Measurements from ENCODE around the gene KLF8.

Gene KLF8

DNA sequence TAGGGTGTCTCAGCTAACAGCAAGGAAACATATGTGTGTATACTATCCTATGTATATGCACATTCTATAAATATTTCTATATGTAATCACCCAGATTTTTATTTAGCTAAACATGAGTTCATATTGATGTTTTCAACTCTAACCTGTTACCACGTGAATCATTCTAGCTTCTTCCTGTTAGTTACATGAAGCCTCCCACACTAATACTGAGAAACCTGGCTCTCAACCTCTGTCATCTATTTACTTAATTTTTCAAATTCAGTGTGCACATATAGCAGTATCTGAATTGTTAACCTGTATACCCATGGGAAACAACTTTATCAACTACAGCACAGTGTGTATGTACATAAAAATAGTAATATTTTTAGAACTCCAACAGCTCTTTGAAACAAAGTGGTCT is 57.3 kb downstream of the KLF8 start:
- no peak for DNase-seq (ENCODE audit: low read depth)
- H3K4me3 ChIP-seq (ENCODE audit: low read depth, low read length) = no peak overlapping the region

- no peak overlapping the region for H3K4me3 ChIP-seq (ENCODE audit: low read depth, low read length)
- DNase-seq (ENCODE audit: low read depth) = no peak
These were observed 76.6 kb downstream of the KLF8 start for GRCh38 chrX:56308726-56309125.

- no peak overlapping the region for H3K4me3 ChIP-seq (ENCODE audit: low read depth, low read length)
- no peak for DNase-seq (ENCODE audit: low read depth)
These were observed 77.7 kb downstream of the KLF8 start for GRCh38 chrX:56309881-56310280.

GRCh38 chrX:56310581-56310980 is 78.4 kb downstream of the KLF8 start:
- H3K4me3 ChIP-seq (ENCODE audit: low read depth, low read length) = no peak overlapping the region
- DNase-seq (ENCODE audit: low read depth) = no peak

- DNase-seq (ENCODE audit: low read depth) = no peak
- H3K4me3 ChIP-seq (ENCODE audit: low read depth, low read length) = no peak overlapping the region
These were observed 81.2 kb downstream of the KLF8 start for GRCh38 chrX:56313308-56313707.

- H3K4me3 ChIP-seq (ENCODE audit: low read depth, low read length) = no peak overlapping the region
- DNase-seq (ENCODE audit: low read depth) = no peak
These were observed 82.2 kb downstream of the KLF8 start for GRCh38 chrX:56314334-56314733.

DNA sequence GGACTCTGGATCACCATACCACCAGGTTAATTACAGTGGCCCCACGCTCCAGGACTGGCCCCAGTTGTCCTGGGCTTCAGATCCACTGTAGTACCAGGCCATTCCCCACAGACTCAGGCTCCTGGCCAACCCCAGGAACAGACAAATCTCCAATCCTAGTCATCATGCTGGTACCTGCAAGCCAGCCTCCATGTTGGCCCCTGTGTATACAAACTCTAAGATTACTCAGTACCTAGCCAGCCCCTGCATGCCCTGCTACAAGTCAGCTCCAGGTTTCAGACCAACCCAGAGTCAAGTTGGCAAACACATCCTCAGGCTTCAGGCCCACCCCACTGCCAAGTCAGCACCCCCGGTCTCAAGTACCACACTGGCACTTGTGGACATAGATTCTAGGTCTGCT is 85.9 kb downstream of the KLF8 start:
- no peak overlapping the region for H3K4me3 ChIP-seq (ENCODE audit: low read depth, low read length)
- DNase-seq (ENCODE audit: low read depth) = no peak

- no peak overlapping the region for H3K4me3 ChIP-seq (ENCODE audit: low read depth, low read length)
- DNase-seq (ENCODE audit: low read depth) = no peak
These were observed 87.0 kb downstream of the KLF8 start for GRCh38 chrX:56319165-56319564.
